K562 (cell line): ENCODE data around the gene SLC9A1. TPM values are rescaled to one million over a fixed set of nuclear protein-coding genes. Genes with fewer than 3 reads are reported as not detected.

Source experiments
- ATF2 ChIP-seq: sonication (generic); formaldehyde crosslinking; IDR thresholded peaks from 2 replicates; pipeline ENCODE4 v1.8.1; 2022; ENCODE audit warnings: missing genetic modification reagents
- CBFA2T3 ChIP-seq: fragments of 450-650 bp; IDR thresholded peaks from 2 replicates; pipeline ENCODE4 v1.6.1; 2017
- CLOCK ChIP-seq: fragments of 250-450 bp; sonication (Bioruptor Pico); IDR thresholded peaks from 2 replicates; pipeline ENCODE4 v1.4.0; 2020; ENCODE audit warnings: mild to moderate bottlenecking, moderate library complexity, borderline replicate concordance
- COPS2 ChIP-seq: fragments of 450-650 bp; conservative IDR thresholded peaks from 2 replicates; pipeline ENCODE4 v1.6.1; 2016; ENCODE audit warnings: mild to moderate bottlenecking, moderate library complexity
- E2F8 ChIP-seq: fragments of 450-650 bp; IDR thresholded peaks from 2 replicates; pipeline ENCODE4 v1.7.1; 2018; ENCODE audit warnings: mild to moderate bottlenecking, low read depth; ENCODE audit not compliant: partially characterized antibody
- ETS1 ChIP-seq: conservative IDR thresholded peaks from 2 replicates; pipeline ENCODE4 v1.6.1; 2011; ENCODE audit warnings: low read depth, mild to moderate bottlenecking, low read length; ENCODE audit not compliant: control insufficient read depth
- FOXJ3 ChIP-seq: sonication (generic); formaldehyde crosslinking; IDR thresholded peaks from 2 replicates; pipeline ENCODE4 v1.4.0; 2020; ENCODE audit warnings: mild to moderate bottlenecking, missing genetic modification reagents
- GABPA ChIP-seq: fragments of 200-800 bp; sonication (Bioruptor generic); conservative IDR thresholded peaks from 2 replicates; pipeline ENCODE4 v1.6.1; 2016; ENCODE audit warnings: low read depth, missing genetic modification characterization, missing compliant biosample characterization
- GABPB1 ChIP-seq: sonication (generic); formaldehyde crosslinking; IDR thresholded peaks from 2 replicates; pipeline ENCODE4 v1.8.0; 2022; ENCODE audit warnings: mild to moderate bottlenecking, missing genetic modification reagents
- PKNOX1 ChIP-seq: fragments of 450-650 bp; IDR thresholded peaks from 2 replicates; pipeline ENCODE4 v1.6.1; 2016
- TCFL5 ChIP-seq: fragments of 250-450 bp; sonication (Bioruptor Pico); conservative IDR thresholded peaks from 2 replicates; pipeline ENCODE4 v1.6.1; 2021; ENCODE audit warnings: mild to moderate bottlenecking, moderate library complexity, matching md5 sums
- ZNF184 ChIP-seq: sonication (generic); formaldehyde crosslinking; IDR thresholded peaks from 2 replicates; pipeline ENCODE4 v1.5.0; 2020; ENCODE audit warnings: missing genetic modification reagents
- ZNF431 ChIP-seq: sonication (generic); formaldehyde crosslinking; IDR thresholded peaks from 2 replicates; pipeline ENCODE4 v1.8.0; 2022; ENCODE audit warnings: mild to moderate bottlenecking, missing genetic modification reagents
- ZNF778 ChIP-seq: fragments of 450-650 bp; formaldehyde crosslinking; IDR thresholded peaks from 2 replicates; pipeline ENCODE4 v1.4.0; 2020; ENCODE audit warnings: mild to moderate bottlenecking, moderate library complexity
- polyA plus RNA-seq, 8 experiments: library from polyadenylated mRNA; depleted of rRNA in 4 of 8; stranded (reverse) in 5 of 8; unstranded in 3 of 8; fragments of >200 nt; fragmentation: Nextera tagmentation in 2 of 8; fragmentation: Illumina TruSeq in 1 of 8; extraction: Ambion mirVana in 2 of 8; extraction: Trizol in 1 of 8; gene quantifications; 2 replicates each; pipeline versions ENCODE4 v1.2.1 to v1.2.3, GENCODE V29; 2011 to 2014; ENCODE audit warnings: inconsistent platforms in 1 of 8, missing spikeins in 1 of 8
- total RNA-seq, 7 experiments: library from RNA; depleted of rRNA in 6 of 7; stranded (reverse); fragments of >200 nt in 6 of 7; fragmentation: Illumina TruSeq in 2 of 7; extraction: Trizol in 2 of 7; gene quantifications; 2 replicates each; pipeline versions ENCODE4 v1.2.1 to v1.2.3, GENCODE V29; 2011 to 2021; ENCODE audit warnings: low replicate concordance in 1 of 7
- TF ChIP-seq, protein P1 (sequence below): sonication (generic); formaldehyde crosslinking; IDR thresholded peaks from 2 replicates; pipeline ENCODE4 v1.8.0; 2022; ENCODE audit warnings: missing genetic modification reagents, mild to moderate bottlenecking, moderate library complexity, borderline replicate concordance
- TF ChIP-seq, protein P2 (sequence below): fragments of 250-450 bp; sonication (Bioruptor Pico); IDR thresholded peaks from 2 replicates; pipeline ENCODE4 v1.8.0; 2022; ENCODE audit warnings: inconsistent platforms

Gene SLC9A1
- total and polyA plus RNA-seq, 9 of the 15 experiments (the other 6 are each of a cell fraction or from before 2014, with no cell fraction given), result 0.59 to 14.4 (median 2.0) TPM

DNA sequence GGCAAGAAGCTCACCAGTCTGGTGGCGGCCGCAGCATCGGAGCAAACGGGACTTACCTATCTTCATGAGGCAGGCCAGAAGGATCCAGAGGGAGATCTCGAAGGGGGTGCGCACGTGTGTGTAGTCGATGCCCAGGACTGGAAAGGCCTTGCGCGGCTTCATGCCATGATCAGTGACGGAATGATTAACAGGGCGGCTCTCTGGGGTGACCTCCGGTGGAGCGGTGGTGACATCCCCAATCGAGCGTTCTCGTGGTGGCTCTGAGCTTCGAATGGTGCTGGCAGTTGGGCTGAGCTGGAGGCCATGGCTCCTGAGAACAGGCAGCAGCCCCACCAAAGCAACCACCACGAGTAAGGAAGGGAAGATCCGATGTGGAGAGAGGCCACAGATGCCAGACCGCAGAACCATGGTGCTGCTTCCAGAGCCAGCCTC is 982 bp downstream of the SLC9A1 start (continued):
- no peak for TF ChIP-seq ETS1
- TF ChIP-seq ATF2 (CRISPR knock-in tag), result no peak
- TF ChIP-seq E2F8, result no peak
- TF ChIP-seq PKNOX1, result no peak
- no peak for TF ChIP-seq ZNF778 (CRISPR knock-in tag)
- no peak for TF ChIP-seq COPS2
- no peak for TF ChIP-seq CLOCK (CRISPR knock-in tag)
- TF ChIP-seq, protein P1, sequence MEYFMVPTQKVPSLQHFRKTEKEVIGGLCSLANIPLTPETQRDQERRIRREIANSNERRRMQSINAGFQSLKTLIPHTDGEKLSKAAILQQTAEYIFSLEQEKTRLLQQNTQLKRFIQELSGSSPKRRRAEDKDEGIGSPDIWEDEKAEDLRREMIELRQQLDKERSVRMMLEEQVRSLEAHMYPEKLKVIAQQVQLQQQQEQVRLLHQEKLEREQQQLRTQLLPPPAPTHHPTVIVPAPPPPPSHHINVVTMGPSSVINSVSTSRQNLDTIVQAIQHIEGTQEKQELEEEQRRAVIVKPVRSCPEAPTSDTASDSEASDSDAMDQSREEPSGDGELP, result 0 out of 2 replicates have a peak, but pooled peaks have one; percentile 35
- TF ChIP-seq GABPA, result no peak
- TF ChIP-seq ZNF184 (CRISPR knock-in tag), result no peak
- TF ChIP-seq, protein P2, sequence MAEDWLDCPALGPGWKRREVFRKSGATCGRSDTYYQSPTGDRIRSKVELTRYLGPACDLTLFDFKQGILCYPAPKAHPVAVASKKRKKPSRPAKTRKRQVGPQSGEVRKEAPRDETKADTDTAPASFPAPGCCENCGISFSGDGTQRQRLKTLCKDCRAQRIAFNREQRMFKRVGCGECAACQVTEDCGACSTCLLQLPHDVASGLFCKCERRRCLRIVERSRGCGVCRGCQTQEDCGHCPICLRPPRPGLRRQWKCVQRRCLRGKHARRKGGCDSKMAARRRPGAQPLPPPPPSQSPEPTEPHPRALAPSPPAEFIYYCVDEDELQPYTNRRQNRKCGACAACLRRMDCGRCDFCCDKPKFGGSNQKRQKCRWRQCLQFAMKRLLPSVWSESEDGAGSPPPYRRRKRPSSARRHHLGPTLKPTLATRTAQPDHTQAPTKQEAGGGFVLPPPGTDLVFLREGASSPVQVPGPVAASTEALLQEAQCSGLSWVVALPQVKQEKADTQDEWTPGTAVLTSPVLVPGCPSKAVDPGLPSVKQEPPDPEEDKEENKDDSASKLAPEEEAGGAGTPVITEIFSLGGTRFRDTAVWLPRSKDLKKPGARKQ, result 0 out of 2 replicates have a peak, but pooled peaks have one; percentile 65
- TF ChIP-seq ZNF431 (CRISPR knock-in tag), result no peak
- TF ChIP-seq TCFL5 (CRISPR knock-in tag), result no peak
- TF ChIP-seq GABPB1 (CRISPR knock-in tag), result peak; percentile 52; the same call in 1 of the 2 replicates
- TF ChIP-seq CBFA2T3, result no peak
- no peak for TF ChIP-seq FOXJ3
